ENCODE data around the gene OTC. TPM values are rescaled to one million over a fixed set of nuclear protein-coding genes. Genes with fewer than 3 reads are reported as not detected.

The OTC gene
- total RNA-seq, 1 experiment from 2014 or later, result not detected

GRCh38 chrX:38326086-38326485 is 26.3 kb upstream of the OTC start:
- no peaks in the 10 kb centered on the region for H3F3A ChIP-seq (ENCODE audit: insufficient read depth, low read depth)
- intact Hi-C loops (cut with micrococcal nuclease; ENCODE audit: unreplicated experiment), result no loop called here
- DNase-seq, result no peak
- BruUV-seq (replicated peaks), result no TSS peak
- CTCF ChIA-PET, result no interaction called here
- H3K9me3 ChIP-seq (ENCODE audit: insufficient read depth, low read depth), result no peaks in the 10 kb centered on the region
- H3K27me3 ChIP-seq (ENCODE audit: insufficient read depth, low read depth), result no peaks in the 10 kb centered on the region
- POLR2A ChIA-PET (ENCODE audit: unreplicated experiment), result no interaction called here
- no peaks in the 10 kb centered on the region for H3K4me1 ChIP-seq (replicated peaks; ENCODE audit: insufficient read depth)
- H3K4me3 ChIP-seq, result no peak overlapping the region
- H4K20me1 ChIP-seq (ENCODE audit: insufficient read depth), result no peaks in the 10 kb centered on the region
- H2AFZ ChIP-seq, result no peak overlapping the region
- H3K27ac ChIP-seq, result no peak overlapping the region
- no peak overlapping the region for H3K4me2 ChIP-seq
- H3K79me2 ChIP-seq (ENCODE audit: low read depth), result no peaks in the 10 kb centered on the region
- no peaks in the 10 kb centered on the region for H3K9me2 ChIP-seq (ENCODE audit: insufficient read depth)
- TF ChIP-seq CTCF (conservative IDR thresholded peaks at IDR 0.05), result no peak
- TF ChIP-seq EZH2 (IDR thresholded peaks at IDR 0.05; ENCODE audit: low read depth), result no peak
- no peaks in the 10 kb centered on the region for H3K36me3 ChIP-seq (ENCODE audit: low read depth)

- ChIA-PET CTCF (no interaction called here), POLR2A (ENCODE audit: unreplicated experiment) (no interaction called here)
- Histone ChIP-seq H3K9me3 (ENCODE audit: insufficient read depth, low read depth) (no peaks in the 10 kb centered on the region), H3F3A (ENCODE audit: insufficient read depth, low read depth) (no peaks in the 10 kb centered on the region), H3K36me3 (ENCODE audit: low read depth) (no peaks in the 10 kb centered on the region), H3K27ac (no peak within 1 kb of the TSS), H3K4me1 (replicated peaks; ENCODE audit: insufficient read depth) (no peaks in the 10 kb centered on the region), H4K20me1 (ENCODE audit: insufficient read depth) (no peaks in the 10 kb centered on the region), H3K9me2 (ENCODE audit: insufficient read depth) (no peaks in the 10 kb centered on the region), H2AFZ (no peak within 1 kb of the TSS), H3K27me3 (ENCODE audit: insufficient read depth, low read depth) (no peaks in the 10 kb centered on the region), H3K4me3 (no peak within 1 kb of the TSS), H3K4me2 (no peak within 1 kb of the TSS), H3K79me2 (ENCODE audit: low read depth) (no peaks in the 10 kb centered on the region)
- no TSS peak for BruUV-seq (replicated peaks)
- TF ChIP-seq CTCF (conservative IDR thresholded peaks at IDR 0.05) (no peak), EZH2 (IDR thresholded peaks at IDR 0.05; ENCODE audit: low read depth) (no peak)
- DNase-seq, result no peak
- intact Hi-C loops (cut with micrococcal nuclease; ENCODE audit: unreplicated experiment), result no loop called here
Observed at GRCh38 chrX:38327007-38327774, 25.2 kb upstream of the OTC start, which contains the start of gene RPGR. Gene RPGR (minus strand): TSS chrX:38327509. CDS start chrX:38327367, 142 bp downstream.

GRCh38 chrX:38327775-38328081 is 24.7 kb upstream of the OTC start:
- no peak overlapping the region for H3K4me2 ChIP-seq
- no peaks in the 10 kb centered on the region for H3K79me2 ChIP-seq (ENCODE audit: low read depth)
- H3K9me3 ChIP-seq (ENCODE audit: insufficient read depth, low read depth), result no peaks in the 10 kb centered on the region
- intact Hi-C loops (cut with micrococcal nuclease; ENCODE audit: unreplicated experiment), result no loop called here
- ChIA-PET POLR2A (ENCODE audit: unreplicated experiment) (no interaction called here), CTCF (no interaction called here)
- no peak for DNase-seq
- no peaks in the 10 kb centered on the region for H3K9me2 ChIP-seq (ENCODE audit: insufficient read depth)
- TF ChIP-seq EZH2 (IDR thresholded peaks at IDR 0.05; ENCODE audit: low read depth) (no peak), CTCF (conservative IDR thresholded peaks at IDR 0.05) (no peak)
- H4K20me1 ChIP-seq (ENCODE audit: insufficient read depth), result no peaks in the 10 kb centered on the region
- H3K4me1 ChIP-seq (replicated peaks; ENCODE audit: insufficient read depth), result no peaks in the 10 kb centered on the region
- no peaks in the 10 kb centered on the region for H3K36me3 ChIP-seq (ENCODE audit: low read depth)
- no peaks in the 10 kb centered on the region for H3K27me3 ChIP-seq (ENCODE audit: insufficient read depth, low read depth)
- no peak overlapping the region for H2AFZ ChIP-seq
- H3F3A ChIP-seq (ENCODE audit: insufficient read depth, low read depth), result no peaks in the 10 kb centered on the region
- H3K27ac ChIP-seq, result no peak overlapping the region
- no peak overlapping the region for H3K4me3 ChIP-seq
- no TSS peak for BruUV-seq (replicated peaks)
